Sigmoid colon (tissue), 4 donors: ENCODE results near the gene SLCO2B1.

Experiments
- CTCF ChIP-seq, 4 experiments: fragments of 450-650 bp in 3 of 4; fragments of 200-600 bp in 1 of 4; IDR thresholded peaks; one replicate each; pipeline ENCODE4 v1.5.1; 2016 to 2019; ENCODE audit warnings: antibody characterized with exemption in 4 of 4, mild to moderate bottlenecking in 3 of 4, moderate library complexity in 2 of 4
- EP300 ChIP-seq, 4 donors: sonication (generic); formaldehyde crosslinking; IDR thresholded peaks; one replicate each; pipeline ENCODE4 v1.6.1; 2017; ENCODE audit warnings: antibody characterized with exemption in 4 of 4
- POLR2A ChIP-seq, 2 donors: fragments of 450-650 bp; IDR thresholded peaks; one replicate each; pipeline ENCODE4 v1.6.1; 2016; ENCODE audit warnings: antibody characterized with exemption in 2 of 2, mild to moderate bottlenecking in 2 of 2, moderate library complexity in 2 of 2
- POLR2AphosphoS5 ChIP-seq, 4 donors: sonication (generic); formaldehyde crosslinking; IDR thresholded peaks; one replicate each; pipeline ENCODE4 v1.6.1; 2017; ENCODE audit warnings: antibody characterized with exemption in 4 of 4

GRCh38 chr11:75149766-75150465 is 991 bp upstream of the SLCO2B1 start:
- no peak for TF ChIP-seq CTCF (IDR thresholded peaks at IDR 0.05)
- no peak for TF ChIP-seq EP300 (IDR thresholded peaks at IDR 0.05)
- TF ChIP-seq POLR2A (IDR thresholded peaks at IDR 0.05), result no peak
- TF ChIP-seq POLR2AphosphoS5 (IDR thresholded peaks at IDR 0.05), result no peak
